HCT116 (cell line): Measurements from ENCODE around the gene CXCL8. TPM values are rescaled to one million over a fixed set of nuclear protein-coding genes. Genes with fewer than 3 reads are reported as not detected.

Source experiments
- ATAC-seq: fragments of 200-7000 bp; cut with Tn5 transposase; 2 replicates; pipeline ENCODE4 v1.9.1; 2020; ENCODE audit warnings: mild to moderate bottlenecking, moderate library complexity
- BruUV-seq: library from RNA; stranded (reverse); fragments of 400-500 nt; replicated peaks from 2 replicates; lab custom pipeline; 2021; lab: Mats Ljungman, UMichigan
- CTCF ChIA-PET: fragments of 300-600 bp; sonication (Branson Sonifier 250); formaldehyde crosslinking; loops from one replicate; lab custom pipeline; 2021; ENCODE audit warnings: antibody characterized with exemption; lab: Charles Lee
- POLR2A ChIA-PET: fragments of 300-600, 350-600 bp; sonication (Branson Sonifier 250); formaldehyde crosslinking; loops from one replicate; lab custom pipeline; 2021; ENCODE audit warnings: antibody characterized with exemption; lab: Charles Lee
- RAD21 ChIA-PET, 2 experiments: fragments of 300-600 bp; sonication (Branson Sonifier 250); formaldehyde crosslinking; loops; one replicate each; lab custom pipeline; 2023; ENCODE audit warnings: low total read pairs in 2 of 2; ENCODE audit not compliant: uncharacterized antibody in 2 of 2, unreplicated experiment in 2 of 2, low non-redundant PET in 1 of 2; lab: Charles Lee
- DNase-seq: peaks from one replicate; pipeline ENCODE4 v3.0.0-alpha.2; 2010; ENCODE audit warnings: low read depth, low spot score
- H2AFZ ChIP-seq: fragments of 200-600 bp; shearing (Covaris generic), sonication (generic); 2 replicates; pipeline ENCODE4 v1.6.1; 2017; ENCODE audit warnings: low read depth, mixed run types, mixed read lengths, antibody characterized with exemption, low read length; ENCODE audit not compliant: poor library complexity, severe bottlenecking
- H3K27ac ChIP-seq: 2 replicates; pipeline ENCODE4 v1.5.1; 2012; ENCODE audit warnings: low read depth, low read length
- H3K27me3 ChIP-seq: fragments of 200-600 bp; sonication (generic); 2 replicates; pipeline ENCODE4 v1.6.1; 2016; ENCODE audit warnings: mixed run types, low read length, mixed read lengths; ENCODE audit not compliant: insufficient read depth
- H3K36me3 ChIP-seq, 2 experiments: fragments of 200-500 bp in 1 of 2; fragments of 200-600 bp in 1 of 2; sonication (Bioruptor generic) in 1 of 2; sonication (generic) in 1 of 2; 2 replicates each; pipeline versions ENCODE4 v1.5.1 to v1.6.1; 2014 to 2016; ENCODE audit warnings: low read length in 2 of 2, inconsistent platforms in 1 of 2, mixed read lengths in 1 of 2, mixed run types in 1 of 2; ENCODE audit not compliant: insufficient read depth in 2 of 2, control insufficient read depth in 1 of 2
- H3K4me1 ChIP-seq, 2 experiments: fragments of 200-600 bp in 1 of 2; sonication (generic) in 1 of 2; 2 replicates each; pipeline versions ENCODE4 v1.5.1 to v1.6.1; 2012 to 2017; ENCODE audit warnings: low read length in 2 of 2, inconsistent platforms in 1 of 2, mild to moderate bottlenecking in 1 of 2, mixed read lengths in 1 of 2, mixed run types in 1 of 2, moderate library complexity in 1 of 2; ENCODE audit not compliant: insufficient read depth in 2 of 2, control insufficient read depth in 1 of 2
- H3K4me2 ChIP-seq: fragments of 200-600 bp; sonication (generic); 2 replicates; pipeline ENCODE4 v1.6.1; 2017; ENCODE audit warnings: mixed run types, low read length, mixed read lengths
- H3K4me3 ChIP-seq, 2 experiments: fragments of 200-600 bp in 1 of 2; sonication (generic) in 1 of 2; replicated peaks in 1 of 2; 2 replicates each; pipeline ENCODE4 v1.5.1; 2011 to 2016; ENCODE audit warnings: low read length in 2 of 2, control low read depth in 1 of 2, low read depth in 1 of 2, mild to moderate bottlenecking in 1 of 2, mixed read lengths in 1 of 2, mixed run types in 1 of 2
- H3K79me2 ChIP-seq: fragments of 200-600 bp; sonication (generic); 2 replicates; pipeline ENCODE4 v1.6.1; 2017; ENCODE audit warnings: mild to moderate bottlenecking, mixed run types, low read length, moderate library complexity, mixed read lengths; ENCODE audit not compliant: insufficient read depth
- H3K9ac ChIP-seq: fragments of 200-600 bp; sonication (generic); 2 replicates; pipeline ENCODE4 v1.6.1; 2016; ENCODE audit warnings: low read length, mixed read lengths
- H3K9me2 ChIP-seq: fragments of 200-600 bp; sonication (generic), shearing (Covaris generic); 2 replicates; pipeline ENCODE4 v1.6.1; 2017; ENCODE audit warnings: mixed run types, mild to moderate bottlenecking, moderate library complexity; ENCODE audit not compliant: insufficient read depth
- H3K9me3 ChIP-seq, 2 experiments: fragments of 200-500 bp in 1 of 2; fragments of 200-600 bp in 1 of 2; sonication (Bioruptor generic) in 1 of 2; sonication (generic) in 1 of 2; 2 replicates each; pipeline ENCODE4 v1.6.1; 2014 to 2017; ENCODE audit warnings: low read length in 2 of 2, mixed read lengths in 2 of 2, inconsistent platforms in 1 of 2, low read depth in 1 of 2, mild to moderate bottlenecking in 1 of 2, mixed run types in 1 of 2, moderate library complexity in 1 of 2; ENCODE audit not compliant: control insufficient read depth in 1 of 2, insufficient read depth in 1 of 2
- H4K20me1 ChIP-seq: fragments of 200-600 bp; sonication (generic), shearing (Covaris generic); 2 replicates; pipeline ENCODE4 v1.6.1; 2017; ENCODE audit warnings: mixed run types, mild to moderate bottlenecking, moderate library complexity; ENCODE audit not compliant: insufficient read depth
- ATF3 ChIP-seq: IDR thresholded peaks from 2 replicates; pipeline ENCODE4 v1.6.1; 2012
- CBX3 ChIP-seq: IDR thresholded peaks from 2 replicates; pipeline ENCODE4 v1.6.1; 2012; ENCODE audit warnings: low read depth
- CEBPB ChIP-seq: IDR thresholded peaks from 2 replicates; pipeline ENCODE4 v1.6.1; 2012; ENCODE audit warnings: low read depth
- EGR1 ChIP-seq: IDR thresholded peaks from 2 replicates; pipeline ENCODE4 v1.6.1; 2012; ENCODE audit warnings: low read depth
- EZH2 ChIP-seq: fragments of 200-600 bp; sonication (generic); IDR thresholded peaks from 2 replicates; pipeline ENCODE4 v1.6.1; 2017; ENCODE audit warnings: antibody characterized with exemption, mixed run types
- RAD21 ChIP-seq: IDR thresholded peaks from 2 replicates; pipeline ENCODE4 v1.6.1; 2012; ENCODE audit warnings: low read depth, mild to moderate bottlenecking
- SIN3A ChIP-seq: IDR thresholded peaks from 2 replicates; pipeline ENCODE4 v1.6.1; 2012; ENCODE audit warnings: low read depth
- SRF ChIP-seq: IDR thresholded peaks from 2 replicates; pipeline ENCODE4 v1.6.1; 2012; ENCODE audit warnings: low read depth
- intact Hi-C: fragments of 100-400 bp; cut with micrococcal nuclease; formaldehyde crosslinking; loops from 2 replicates; pipeline ENCODE4 v1.10.0; 2022
- total RNA-seq: library from RNA; stranded (reverse); gene quantifications from one replicate; pipeline ENCODE4 v1.2.1, GENCODE V29; 2021; ENCODE audit not compliant: unreplicated experiment
- TF ChIP-seq, protein P1 (sequence below): IDR thresholded peaks from 2 replicates; pipeline ENCODE4 v1.6.1; 2011; ENCODE audit warnings: mild to moderate bottlenecking, low read length, moderate library complexity; ENCODE audit not compliant: insufficient replicate concordance; ENCODE audit errors: extremely low read depth

Gene CXCL8
- total RNA-seq, 1 experiment from 2014 or later, result 1.8 TPM

GRCh38 chr4:73721435-73721834, 18.9 kb upstream of the CXCL8 start:
- Histone ChIP-seq H3K36me3 (no peaks in the 10 kb centered on the region), H3K4me1 (peaks cover 9 to 14% of the 10 kb centered on the region in 2 experiments; a peak in 3 of 4 replicates), H3K4me2 (no peak overlapping the region), H3K79me2 (no peaks in the 10 kb centered on the region), H3K27me3 (no peaks in the 10 kb centered on the region), H2AFZ (no peak overlapping the region), H3K9me3 (no peaks in the 10 kb centered on the region), H3K9ac (no peak overlapping the region), H3K4me3 (no peak overlapping the region), H3K27ac (no peak overlapping the region), H3K9me2 (no peaks in the 10 kb centered on the region), H4K20me1 (no peaks in the 10 kb centered on the region)
- no TSS peak for BruUV-seq
- ATAC-seq, result no peak
- no peak for TF ChIP-seq CEBPB
- TF ChIP-seq, protein P1, sequence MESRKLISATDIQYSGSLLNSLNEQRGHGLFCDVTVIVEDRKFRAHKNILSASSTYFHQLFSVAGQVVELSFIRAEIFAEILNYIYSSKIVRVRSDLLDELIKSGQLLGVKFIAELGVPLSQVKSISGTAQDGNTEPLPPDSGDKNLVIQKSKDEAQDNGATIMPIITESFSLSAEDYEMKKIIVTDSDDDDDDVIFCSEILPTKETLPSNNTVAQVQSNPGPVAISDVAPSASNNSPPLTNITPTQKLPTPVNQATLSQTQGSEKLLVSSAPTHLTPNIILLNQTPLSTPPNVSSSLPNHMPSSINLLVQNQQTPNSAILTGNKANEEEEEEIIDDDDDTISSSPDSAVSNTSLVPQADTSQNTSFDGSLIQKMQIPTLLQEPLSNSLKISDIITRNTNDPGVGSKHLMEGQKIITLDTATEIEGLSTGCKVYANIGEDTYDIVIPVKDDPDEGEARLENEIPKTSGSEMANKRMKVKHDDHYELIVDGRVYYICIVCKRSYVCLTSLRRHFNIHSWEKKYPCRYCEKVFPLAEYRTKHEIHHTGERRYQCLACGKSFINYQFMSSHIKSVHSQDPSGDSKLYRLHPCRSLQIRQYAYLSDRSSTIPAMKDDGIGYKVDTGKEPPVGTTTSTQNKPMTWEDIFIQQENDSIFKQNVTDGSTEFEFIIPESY, result no peak
- CTCF ChIA-PET, result no interaction called here
- no peak for DNase-seq
- POLR2A ChIA-PET, result interaction anchor here (1.3 kb wide), 1 partner anchor 9 kb away, joined by 3 read pairs; no protein-coding TSS in a partner anchor
- RAD21 ChIA-PET, result no interaction called here
- intact Hi-C loops, result no loop called here

GRCh38 chr4:73721909-73722308, 18.5 kb upstream of the CXCL8 start:
- ChIA-PET POLR2A (interaction anchor here (1.3 kb wide), 1 partner anchor 9 kb away, joined by 3 read pairs; no protein-coding TSS in a partner anchor), RAD21 (no interaction called here), CTCF (no interaction called here)
- H3K4me2 ChIP-seq, result no peak overlapping the region
- no peaks in the 10 kb centered on the region for H3K27me3 ChIP-seq
- H3K36me3 ChIP-seq, result no peaks in the 10 kb centered on the region
- peaks cover 10 to 16% of the 10 kb centered on the region in 2 experiments; a peak in 3 of 4 replicates for H3K4me1 ChIP-seq
- H4K20me1 ChIP-seq, result no peaks in the 10 kb centered on the region
- H3K9me2 ChIP-seq, result no peaks in the 10 kb centered on the region
- no peaks in the 10 kb centered on the region for H3K9me3 ChIP-seq
- TF ChIP-seq CBX3 (no peak), SRF (no peak), RAD21 (no peak), ATF3 (no peak), EGR1 (no peak), EZH2 (no peak), SIN3A (no peak)
- no peak for DNase-seq
- H2AFZ ChIP-seq, result no peak overlapping the region
- H3K9ac ChIP-seq, result no peak overlapping the region
- intact Hi-C loops, result no loop called here
- no peak overlapping the region for H3K27ac ChIP-seq
- ATAC-seq, result no peak
- no TSS peak for BruUV-seq
- no peaks in the 10 kb centered on the region for H3K79me2 ChIP-seq
- no peak overlapping the region for H3K4me3 ChIP-seq
